HEK293 (cell line): ENCODE data around the gene EXOSC5.

Experiments
- BCL11B ChIP-seq: fragments of 450-650 bp; formaldehyde crosslinking; IDR thresholded peaks from 2 replicates; pipeline ENCODE4 v1.5.1; 2016; ENCODE audit warnings: low read depth, missing biosample characterization, missing genetic modification characterization
- EGR2 ChIP-seq: fragments of 450-650 bp; formaldehyde crosslinking; IDR thresholded peaks from 2 replicates; pipeline ENCODE4 v1.5.1; 2016; ENCODE audit warnings: low read depth, missing biosample characterization, missing genetic modification characterization
- HOXC10 ChIP-seq: sonication (generic); formaldehyde crosslinking; IDR thresholded peaks from 2 replicates; pipeline ENCODE4 v1.8.1; 2023; ENCODE audit warnings: mild to moderate bottlenecking, missing genetic modification reagents
- KLF8 ChIP-seq: fragments of 450-650 bp; formaldehyde crosslinking; IDR thresholded peaks from 2 replicates; pipeline ENCODE4 v1.5.1; 2016; ENCODE audit warnings: missing biosample characterization, missing genetic modification characterization
- MYNN ChIP-seq: fragments of 450-650 bp; formaldehyde crosslinking; IDR thresholded peaks from 2 replicates; pipeline ENCODE4 v1.5.1; 2016; ENCODE audit warnings: missing biosample characterization, missing genetic modification characterization, borderline replicate concordance
- SP3 ChIP-seq: fragments of 450-650 bp; formaldehyde crosslinking; IDR thresholded peaks from 2 replicates; pipeline ENCODE4 v1.5.1; 2016; ENCODE audit warnings: missing biosample characterization, missing genetic modification characterization
- ZBTB8A ChIP-seq: fragments of 450-650 bp; formaldehyde crosslinking; IDR thresholded peaks from 2 replicates; pipeline ENCODE4 v1.5.1; 2016; ENCODE audit warnings: missing biosample characterization, missing genetic modification characterization
- ZEB2 ChIP-seq: fragments of 450-650 bp; formaldehyde crosslinking; IDR thresholded peaks from 2 replicates; pipeline ENCODE4 v1.5.1; 2016; ENCODE audit warnings: missing biosample characterization, missing genetic modification characterization
- ZIC2 ChIP-seq: fragments of 450-650 bp; formaldehyde crosslinking; IDR thresholded peaks from 2 replicates; pipeline ENCODE4 v1.5.1; 2016; ENCODE audit warnings: missing biosample characterization, missing genetic modification characterization
- ZNF202 ChIP-seq: fragments of 450-650 bp; formaldehyde crosslinking; IDR thresholded peaks from 2 replicates; pipeline ENCODE4 v1.5.1; 2016; ENCODE audit warnings: missing biosample characterization, missing genetic modification characterization, borderline replicate concordance
- ZNF211 ChIP-seq: fragments of 450-650 bp; formaldehyde crosslinking; IDR thresholded peaks from 2 replicates; pipeline ENCODE4 v1.5.1; 2016; ENCODE audit warnings: low read depth, missing biosample characterization, missing genetic modification characterization
- ZNF24 ChIP-seq: fragments of 450-650 bp; formaldehyde crosslinking; IDR thresholded peaks from 2 replicates; pipeline ENCODE4 v1.5.1; 2016; ENCODE audit warnings: missing biosample characterization, missing genetic modification characterization
- ZNF335 ChIP-seq: fragments of 450-650 bp; formaldehyde crosslinking; conservative IDR thresholded peaks from 2 replicates; pipeline ENCODE4 v1.5.1; 2016; ENCODE audit warnings: missing biosample characterization, missing genetic modification characterization
- ZNF350 ChIP-seq: fragments of 450-650 bp; formaldehyde crosslinking; IDR thresholded peaks from 2 replicates; pipeline ENCODE4 v1.5.0; 2017; ENCODE audit warnings: missing biosample characterization, mild to moderate bottlenecking, missing genetic modification characterization
- ZNF366 ChIP-seq: fragments of 450-650 bp; formaldehyde crosslinking; conservative IDR thresholded peaks from 2 replicates; pipeline ENCODE4 v1.5.1; 2016; ENCODE audit warnings: missing biosample characterization, missing genetic modification characterization
- ZNF404 ChIP-seq: fragments of 450-650 bp; formaldehyde crosslinking; IDR thresholded peaks from 2 replicates; pipeline ENCODE4 v1.5.1; 2017; ENCODE audit warnings: missing biosample characterization, missing genetic modification characterization
- ZNF600 ChIP-seq: fragments of 450-650 bp; formaldehyde crosslinking; IDR thresholded peaks from 2 replicates; pipeline ENCODE4 v1.5.1; 2016; ENCODE audit warnings: missing biosample characterization, missing genetic modification characterization
- ZNF629 ChIP-seq: fragments of 450-650 bp; formaldehyde crosslinking; IDR thresholded peaks from 2 replicates; pipeline ENCODE4 v1.5.1; 2017; ENCODE audit warnings: missing biosample characterization, missing genetic modification characterization
- ZNF76 ChIP-seq: fragments of 450-650 bp; formaldehyde crosslinking; IDR thresholded peaks from 2 replicates; pipeline ENCODE4; 2016; ENCODE audit warnings: low read depth, missing biosample characterization, missing genetic modification characterization, borderline replicate concordance
- TF ChIP-seq, protein P1 (sequence below): fragments of 450-650 bp; formaldehyde crosslinking; IDR thresholded peaks from 2 replicates; pipeline ENCODE4 v1.5.1; 2016; ENCODE audit warnings: missing biosample characterization, missing genetic modification characterization
- TF ChIP-seq, protein P2 (sequence below): fragments of 450-650 bp; formaldehyde crosslinking; IDR thresholded peaks from 2 replicates; pipeline ENCODE4 v1.5.1; 2016; ENCODE audit warnings: missing biosample characterization, missing genetic modification characterization
- TF ChIP-seq, protein P3 (sequence below): fragments of 450-650 bp; formaldehyde crosslinking; IDR thresholded peaks from 2 replicates; pipeline ENCODE4 v1.5.1; 2017; ENCODE audit warnings: missing biosample characterization, missing genetic modification characterization
- TF ChIP-seq, protein P4 (sequence below): fragments of 450-650 bp; formaldehyde crosslinking; optimal IDR thresholded peaks from 2 replicates; pipeline ENCODE3; 2016; ENCODE audit warnings: missing biosample characterization, mild to moderate bottlenecking, missing genetic modification characterization

The EXOSC5 gene

DNA sequence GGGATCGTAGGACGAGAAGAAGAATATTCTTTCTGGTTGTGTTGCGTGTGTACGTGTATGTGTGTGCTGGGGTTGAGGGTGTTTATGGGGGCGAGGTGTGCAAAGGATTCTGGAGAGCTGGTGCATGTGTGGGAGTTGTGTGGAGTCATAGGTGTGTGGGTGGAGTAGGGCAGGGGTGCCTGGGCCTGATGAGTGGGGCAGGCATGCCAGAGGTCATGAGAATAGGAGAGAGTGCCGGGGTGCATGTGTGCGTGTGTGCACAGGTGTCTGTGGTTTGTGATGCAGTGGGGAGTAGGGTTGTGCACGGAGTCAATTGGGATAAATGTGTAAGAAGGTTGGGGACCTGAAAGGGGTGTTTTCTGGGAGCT is 20.2 kb downstream of the EXOSC5 start (continued):
- TF ChIP-seq, protein P1, sequence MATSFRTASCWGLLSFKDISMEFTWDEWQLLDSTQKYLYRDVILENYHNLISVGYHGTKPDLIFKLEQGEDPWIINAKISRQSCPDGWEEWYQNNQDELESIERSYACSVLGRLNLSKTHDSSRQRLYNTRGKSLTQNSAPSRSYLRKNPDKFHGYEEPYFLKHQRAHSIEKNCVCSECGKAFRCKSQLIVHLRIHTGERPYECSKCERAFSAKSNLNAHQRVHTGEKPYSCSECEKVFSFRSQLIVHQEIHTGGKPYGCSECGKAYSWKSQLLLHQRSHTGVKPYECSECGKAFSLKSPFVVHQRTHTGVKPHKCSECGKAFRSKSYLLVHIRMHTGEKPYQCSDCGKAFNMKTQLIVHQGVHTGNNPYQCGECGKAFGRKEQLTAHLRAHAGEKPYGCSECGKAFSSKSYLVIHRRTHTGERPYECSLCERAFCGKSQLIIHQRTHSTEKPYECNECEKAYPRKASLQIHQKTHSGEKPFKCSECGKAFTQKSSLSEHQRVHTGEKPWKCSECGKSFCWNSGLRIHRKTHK (tag by site-specific recombination) = no peak
- TF ChIP-seq ZNF76 (tag by site-specific recombination) (peak; percentile 82), ZNF629 (tag by site-specific recombination) (no peak), MYNN (tag by site-specific recombination) (no peak), ZNF335 (tag by site-specific recombination) (peak; percentile 3; the same call in 1 of the 2 replicates), ZNF600 (tag by site-specific recombination) (peak; percentile 43), ZBTB8A (tag by site-specific recombination) (no peak), ZNF202 (no peak), ZNF404 (tag by site-specific recombination) (no peak), KLF8 (no peak), EGR2 (peak; percentile 100), ZIC2 (tag by site-specific recombination) (no peak), BCL11B (tag by site-specific recombination) (peak; percentile 60; the same call in 1 of the 2 replicates), ZNF211 (tag by site-specific recombination) (no peak), ZNF350 (tag by site-specific recombination) (no peak), SP3 (tag by site-specific recombination) (no peak), ZEB2 (tag by site-specific recombination) (0 out of 2 replicates have a peak, but pooled peaks have one; percentile 14), HOXC10 (no peak), ZNF366 (tag by site-specific recombination) (peak; percentile 26; the same call in 1 of the 2 replicates), ZNF24 (tag by site-specific recombination) (no peak)
- TF ChIP-seq, protein P2, sequence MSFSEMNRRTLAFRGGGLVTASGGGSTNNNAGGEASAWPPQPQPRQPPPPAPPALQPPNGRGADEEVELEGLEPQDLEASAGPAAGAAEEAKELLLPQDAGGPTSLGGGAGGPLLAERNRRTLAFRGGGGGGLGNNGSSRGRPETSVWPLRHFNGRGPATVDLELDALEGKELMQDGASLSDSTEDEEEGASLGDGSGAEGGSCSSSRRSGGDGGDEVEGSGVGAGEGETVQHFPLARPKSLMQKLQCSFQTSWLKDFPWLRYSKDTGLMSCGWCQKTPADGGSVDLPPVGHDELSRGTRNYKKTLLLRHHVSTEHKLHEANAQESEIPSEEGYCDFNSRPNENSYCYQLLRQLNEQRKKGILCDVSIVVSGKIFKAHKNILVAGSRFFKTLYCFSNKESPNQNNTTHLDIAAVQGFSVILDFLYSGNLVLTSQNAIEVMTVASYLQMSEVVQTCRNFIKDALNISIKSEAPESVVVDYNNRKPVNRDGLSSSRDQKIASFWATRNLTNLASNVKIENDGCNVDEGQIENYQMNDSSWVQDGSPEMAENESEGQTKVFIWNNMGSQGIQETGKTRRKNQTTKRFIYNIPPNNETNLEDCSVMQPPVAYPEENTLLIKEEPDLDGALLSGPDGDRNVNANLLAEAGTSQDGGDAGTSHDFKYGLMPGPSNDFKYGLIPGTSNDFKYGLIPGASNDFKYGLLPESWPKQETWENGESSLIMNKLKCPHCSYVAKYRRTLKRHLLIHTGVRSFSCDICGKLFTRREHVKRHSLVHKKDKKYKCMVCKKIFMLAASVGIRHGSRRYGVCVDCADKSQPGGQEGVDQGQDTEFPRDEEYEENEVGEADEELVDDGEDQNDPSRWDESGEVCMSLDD (tag by site-specific recombination) = peak; percentile 70
- TF ChIP-seq, protein P3, sequence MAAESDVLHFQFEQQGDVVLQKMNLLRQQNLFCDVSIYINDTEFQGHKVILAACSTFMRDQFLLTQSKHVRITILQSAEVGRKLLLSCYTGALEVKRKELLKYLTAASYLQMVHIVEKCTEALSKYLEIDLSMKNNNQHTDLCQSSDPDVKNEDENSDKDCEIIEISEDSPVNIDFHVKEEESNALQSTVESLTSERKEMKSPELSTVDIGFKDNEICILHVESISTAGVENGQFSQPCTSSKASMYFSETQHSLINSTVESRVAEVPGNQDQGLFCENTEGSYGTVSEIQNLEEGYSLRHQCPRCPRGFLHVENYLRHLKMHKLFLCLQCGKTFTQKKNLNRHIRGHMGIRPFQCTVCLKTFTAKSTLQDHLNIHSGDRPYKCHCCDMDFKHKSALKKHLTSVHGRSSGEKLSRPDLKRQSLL = no peak
- TF ChIP-seq, protein P4, sequence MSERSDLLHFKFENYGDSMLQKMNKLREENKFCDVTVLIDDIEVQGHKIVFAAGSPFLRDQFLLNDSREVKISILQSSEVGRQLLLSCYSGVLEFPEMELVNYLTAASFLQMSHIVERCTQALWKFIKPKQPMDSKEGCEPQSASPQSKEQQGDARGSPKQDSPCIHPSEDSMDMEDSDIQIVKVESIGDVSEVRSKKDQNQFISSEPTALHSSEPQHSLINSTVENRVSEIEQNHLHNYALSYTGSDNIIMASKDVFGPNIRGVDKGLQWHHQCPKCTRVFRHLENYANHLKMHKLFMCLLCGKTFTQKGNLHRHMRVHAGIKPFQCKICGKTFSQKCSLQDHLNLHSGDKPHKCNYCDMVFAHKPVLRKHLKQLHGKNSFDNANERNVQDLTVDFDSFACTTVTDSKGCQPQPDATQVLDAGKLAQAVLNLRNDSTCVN (tag by site-specific recombination) = no peak
